PC-3 (cell line): ENCODE data around the gene RAP1GAP2.

ENCODE experiments used
- EZH2phosphoT487 ChIP-seq: fragments of 300-600 bp; sonication (generic); IDR thresholded peaks from 2 replicates; pipeline ENCODE4 v1.6.1; 2018; ENCODE audit warnings: mild to moderate bottlenecking, antibody characterized with exemption, low read length, borderline replicate concordance
- TF ChIP-seq, protein P1 (sequence below): fragments of 300-600 bp; sonication (generic); conservative IDR thresholded peaks from 2 replicates; pipeline ENCODE4 v1.5.1; 2017; ENCODE audit warnings: antibody characterized with exemption, low read depth, mild to moderate bottlenecking, low read length

DNA sequence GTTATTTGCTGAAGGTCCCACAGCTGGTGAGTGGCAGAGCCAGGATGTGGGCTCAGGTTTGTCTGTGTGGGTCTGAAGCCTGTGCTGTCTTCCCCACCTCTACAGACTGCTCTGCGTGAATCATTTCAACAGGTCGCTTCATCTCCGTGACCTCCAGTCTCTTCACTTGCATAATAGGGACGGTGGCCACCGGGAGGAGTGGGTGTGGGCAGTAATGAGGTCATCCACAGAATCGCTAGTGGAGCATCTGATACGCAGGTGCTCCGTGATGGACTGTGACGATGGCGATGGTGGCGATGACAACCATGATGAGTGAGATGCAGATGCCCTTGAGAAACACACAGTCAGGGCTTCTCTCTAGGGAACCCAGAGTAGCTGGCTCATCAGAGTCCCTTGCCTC, 120.2 kb downstream of the RAP1GAP2 start:
- TF ChIP-seq, protein P1, sequence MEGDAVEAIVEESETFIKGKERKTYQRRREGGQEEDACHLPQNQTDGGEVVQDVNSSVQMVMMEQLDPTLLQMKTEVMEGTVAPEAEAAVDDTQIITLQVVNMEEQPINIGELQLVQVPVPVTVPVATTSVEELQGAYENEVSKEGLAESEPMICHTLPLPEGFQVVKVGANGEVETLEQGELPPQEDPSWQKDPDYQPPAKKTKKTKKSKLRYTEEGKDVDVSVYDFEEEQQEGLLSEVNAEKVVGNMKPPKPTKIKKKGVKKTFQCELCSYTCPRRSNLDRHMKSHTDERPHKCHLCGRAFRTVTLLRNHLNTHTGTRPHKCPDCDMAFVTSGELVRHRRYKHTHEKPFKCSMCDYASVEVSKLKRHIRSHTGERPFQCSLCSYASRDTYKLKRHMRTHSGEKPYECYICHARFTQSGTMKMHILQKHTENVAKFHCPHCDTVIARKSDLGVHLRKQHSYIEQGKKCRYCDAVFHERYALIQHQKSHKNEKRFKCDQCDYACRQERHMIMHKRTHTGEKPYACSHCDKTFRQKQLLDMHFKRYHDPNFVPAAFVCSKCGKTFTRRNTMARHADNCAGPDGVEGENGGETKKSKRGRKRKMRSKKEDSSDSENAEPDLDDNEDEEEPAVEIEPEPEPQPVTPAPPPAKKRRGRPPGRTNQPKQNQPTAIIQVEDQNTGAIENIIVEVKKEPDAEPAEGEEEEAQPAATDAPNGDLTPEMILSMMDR, result no peak
- TF ChIP-seq EZH2phosphoT487, result no peak
